ENCODE data around the gene ALS2CL.

DNA sequence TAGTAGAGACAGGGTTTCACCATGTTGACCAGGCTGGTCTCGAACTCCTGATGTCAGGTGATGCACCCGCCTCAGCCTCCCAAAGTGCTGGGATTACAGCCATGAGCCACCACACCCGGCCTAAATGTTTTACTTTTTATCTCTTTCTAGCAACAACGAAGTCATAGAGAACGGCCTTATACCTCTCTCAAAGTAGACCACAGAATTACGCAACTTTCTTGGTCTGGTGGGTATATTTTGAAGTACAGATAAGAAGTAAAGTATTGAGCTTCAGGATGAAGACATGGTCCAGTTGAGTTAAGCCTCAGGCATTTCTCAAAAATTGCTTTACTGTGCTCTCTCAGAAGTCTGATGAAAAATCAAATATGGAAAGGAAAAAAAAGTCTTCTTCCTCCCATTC, 50.5 kb downstream of the ALS2CL start:
- TF ChIP-seq REST (IDR thresholded peaks at IDR 0.05; ENCODE audit: low read depth) (no peak), TAF1 (IDR thresholded peaks at IDR 0.05; ENCODE audit: low read depth) (no peak), YY1 (IDR thresholded peaks at IDR 0.05; ENCODE audit: low read depth) (no peak)

All from Ishikawa (cell line).